Loucy (cell line): ENCODE results near the gene TBX10.

Experiments
- H2AFZ ChIP-seq: fragments of 200-600 bp; sonication (generic); 2 replicates; pipeline ENCODE4 v1.6.0; 2016; ENCODE audit warnings: antibody characterized with exemption, mild to moderate bottlenecking, low read length, moderate library complexity
- H3F3A ChIP-seq: fragments of 200-600 bp; 2 replicates; pipeline ENCODE4 v1.6.0; 2016; ENCODE audit warnings: antibody characterized with exemption, low read depth, mild to moderate bottlenecking
- H3K27me3 ChIP-seq: fragments of 200-600 bp; sonication (generic); 2 replicates; pipeline ENCODE4 v1.6.1; 2014; ENCODE audit warnings: low read length, mild to moderate bottlenecking; ENCODE audit not compliant: insufficient read depth, poor library complexity, severe bottlenecking
- H3K36me3 ChIP-seq: fragments of 200-600 bp; sonication (generic); 2 replicates; pipeline ENCODE4 v1.6.1; 2016; ENCODE audit warnings: low read length; ENCODE audit not compliant: insufficient read depth
- H3K4me1 ChIP-seq: fragments of 200-600 bp; sonication (generic); 2 replicates; pipeline ENCODE4 v1.5.1; 2014; ENCODE audit warnings: low read length, mild to moderate bottlenecking; ENCODE audit not compliant: insufficient read depth, poor library complexity, severe bottlenecking
- H3K4me2 ChIP-seq: fragments of 200-600 bp; sonication (generic); 2 replicates; pipeline ENCODE4 v1.6.0; 2014; ENCODE audit warnings: antibody characterized with exemption, low read length, low read depth, mild to moderate bottlenecking; ENCODE audit not compliant: poor library complexity, severe bottlenecking
- H3K4me3 ChIP-seq: fragments of 200-600 bp; sonication (generic); 2 replicates; pipeline ENCODE4 v1.5.1; 2014; ENCODE audit warnings: low read length, mild to moderate bottlenecking, mixed read lengths; ENCODE audit not compliant: poor library complexity, severe bottlenecking
- H3K79me2 ChIP-seq: fragments of 200-600 bp; sonication (generic); 2 replicates; pipeline ENCODE4 v1.6.1; 2014; ENCODE audit warnings: low read length; ENCODE audit not compliant: insufficient read depth
- H3K9ac ChIP-seq: fragments of 200-600 bp; sonication (generic); 2 replicates; pipeline ENCODE4 v1.6.0; 2014; ENCODE audit warnings: mild to moderate bottlenecking, low read depth, low read length, moderate library complexity; ENCODE audit not compliant: poor library complexity, severe bottlenecking
- H3K9me2 ChIP-seq: fragments of 200-600 bp; sonication (generic); replicated peaks from 2 replicates; pipeline ENCODE4 v1.6.1; 2016; ENCODE audit warnings: low read depth, low read length, mixed read lengths
- H3K9me3 ChIP-seq: fragments of 200-600 bp; sonication (generic); 2 replicates; pipeline ENCODE4 v1.6.1; 2014; ENCODE audit warnings: mild to moderate bottlenecking, antibody characterized with exemption, low read length, low read depth; ENCODE audit not compliant: insufficient read depth
- H4K20me1 ChIP-seq: fragments of 200-600 bp; sonication (generic); 2 replicates; pipeline ENCODE4 v1.6.0; 2014; ENCODE audit warnings: antibody characterized with exemption, low read length, mild to moderate bottlenecking; ENCODE audit not compliant: insufficient read depth, poor library complexity, severe bottlenecking
- CTCF ChIP-seq: fragments of 200-600 bp; sonication (generic); conservative IDR thresholded peaks from 2 replicates; pipeline ENCODE4 v1.5.1; 2014; ENCODE audit warnings: mild to moderate bottlenecking, antibody characterized with exemption, low read length
- EZH2phosphoT487 ChIP-seq: fragments of 200-600 bp; IDR thresholded peaks from 2 replicates; pipeline ENCODE4 v1.6.1; 2018; ENCODE audit warnings: antibody characterized with exemption, mild to moderate bottlenecking, moderate library complexity, borderline replicate concordance

Gene TBX10

GRCh38 chr11:67673902-67674301 is 34.3 kb upstream of the TBX10 start:
- H3K9ac ChIP-seq, result no peak overlapping the region
- H3K36me3 ChIP-seq, result no peaks in the 10 kb centered on the region
- H4K20me1 ChIP-seq, result no peaks in the 10 kb centered on the region
- no peaks in the 10 kb centered on the region for H3K4me1 ChIP-seq
- no peaks in the 10 kb centered on the region for H3K79me2 ChIP-seq
- no peak for TF ChIP-seq CTCF
- H3K4me3 ChIP-seq, result no peak overlapping the region
- H3K27me3 ChIP-seq, result no peaks in the 10 kb centered on the region
- no peaks in the 10 kb centered on the region for H3K9me2 ChIP-seq
- H2AFZ ChIP-seq, result no peak overlapping the region
- H3K4me2 ChIP-seq, result no peak overlapping the region
- no peaks in the 10 kb centered on the region for H3K9me3 ChIP-seq
- no peaks in the 10 kb centered on the region for H3F3A ChIP-seq

- no peaks in the 10 kb centered on the region for H4K20me1 ChIP-seq
- H3K9ac ChIP-seq, result no peak overlapping the region
- H3K36me3 ChIP-seq, result no peaks in the 10 kb centered on the region
- H3K4me3 ChIP-seq, result no peak overlapping the region
- H2AFZ ChIP-seq, result no peak overlapping the region
- H3K79me2 ChIP-seq, result no peaks in the 10 kb centered on the region
- no peak for TF ChIP-seq EZH2phosphoT487
- no peak for TF ChIP-seq CTCF
- no peak overlapping the region for H3K4me2 ChIP-seq
- no peaks in the 10 kb centered on the region for H3K27me3 ChIP-seq
- H3K9me3 ChIP-seq, result no peaks in the 10 kb centered on the region
- no peaks in the 10 kb centered on the region for H3F3A ChIP-seq
- no peaks in the 10 kb centered on the region for H3K9me2 ChIP-seq
- H3K4me1 ChIP-seq, result peaks cover 1% of the 10 kb centered on the region
These were observed 33.8 kb upstream of the TBX10 start for GRCh38 chr11:67673358-67673757.

- Histone ChIP-seq H3F3A (no peaks in the 10 kb centered on the region), H3K9me2 (no peaks in the 10 kb centered on the region), H3K79me2 (no peaks in the 10 kb centered on the region), H3K36me3 (no peaks in the 10 kb centered on the region), H3K27me3 (no peaks in the 10 kb centered on the region), H3K9me3 (no peaks in the 10 kb centered on the region), H3K4me3 (no peak overlapping the region), H4K20me1 (no peaks in the 10 kb centered on the region), H2AFZ (no peak overlapping the region), H3K4me2 (no peak overlapping the region), H3K9ac (no peak overlapping the region), H3K4me1 (peaks cover 11% of the 10 kb centered on the region)
- TF ChIP-seq CTCF (no peak), EZH2phosphoT487 (no peak)
These were observed 31.6 kb upstream of the TBX10 start for GRCh38 chr11:67671211-67671520.
